Embryonic facial prominence (tissue), 1 donor: ENCODE measurements around the gene APOL2.
"Not testable (repeated sequence)": the region's sequence is repeated elsewhere in the genome, so short reads cannot be mapped to it uniquely, and the experiment has no call there.

Source experiments
- DNase-seq: peaks from one replicate; pipeline ENCODE4 v3.0.0-alpha.2; 2016; ENCODE audit errors: extremely low spot score

The APOL2 gene, protein sequence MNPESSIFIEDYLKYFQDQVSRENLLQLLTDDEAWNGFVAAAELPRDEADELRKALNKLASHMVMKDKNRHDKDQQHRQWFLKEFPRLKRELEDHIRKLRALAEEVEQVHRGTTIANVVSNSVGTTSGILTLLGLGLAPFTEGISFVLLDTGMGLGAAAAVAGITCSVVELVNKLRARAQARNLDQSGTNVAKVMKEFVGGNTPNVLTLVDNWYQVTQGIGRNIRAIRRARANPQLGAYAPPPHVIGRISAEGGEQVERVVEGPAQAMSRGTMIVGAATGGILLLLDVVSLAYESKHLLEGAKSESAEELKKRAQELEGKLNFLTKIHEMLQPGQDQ

GRCh38 chr22:36239401-36240171 is at the start of gene APOL2:
TSS of gene APOL2 (minus strand) at chr22:36239527. CDS start at chr22:36233162, 6,365 bp downstream.
- DNase-seq = peak; percentile 89

- no peak for DNase-seq
Observed at GRCh38 chr22:36288571-36289405, 49.5 kb upstream of the APOL2 start.

DNA sequence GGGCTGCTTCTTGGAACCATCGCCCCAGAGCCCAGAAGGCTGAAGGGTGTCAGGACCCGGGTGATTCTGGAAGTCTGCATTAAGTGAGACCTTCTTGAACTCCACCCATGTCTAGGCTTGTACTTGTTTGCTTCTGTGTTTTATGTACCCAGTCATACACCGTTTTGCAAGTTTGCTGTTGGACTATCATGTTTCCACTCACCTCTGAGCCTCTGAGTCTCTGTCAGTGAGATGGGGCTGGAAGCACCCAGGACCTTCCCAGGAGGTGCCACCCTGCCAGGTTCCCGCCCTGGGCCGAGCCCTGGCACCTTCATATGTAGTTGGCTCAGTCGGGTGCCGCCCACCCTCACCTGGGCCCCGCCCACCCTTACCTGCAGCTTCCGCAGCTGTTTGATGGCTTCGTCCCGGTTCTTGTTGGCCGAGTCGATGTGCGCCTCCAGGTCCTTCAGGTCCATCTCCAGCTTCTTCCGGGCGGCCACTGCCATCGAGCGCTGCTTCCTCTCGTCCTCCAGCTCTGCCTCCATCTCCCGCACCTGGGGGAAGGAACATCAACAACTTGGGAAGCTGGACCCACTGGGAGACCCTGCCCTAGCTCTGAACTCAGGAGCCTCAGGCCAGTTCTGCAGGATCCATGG is 48.7 kb upstream of the APOL2 start:
- DNase-seq = no peak

DNA sequence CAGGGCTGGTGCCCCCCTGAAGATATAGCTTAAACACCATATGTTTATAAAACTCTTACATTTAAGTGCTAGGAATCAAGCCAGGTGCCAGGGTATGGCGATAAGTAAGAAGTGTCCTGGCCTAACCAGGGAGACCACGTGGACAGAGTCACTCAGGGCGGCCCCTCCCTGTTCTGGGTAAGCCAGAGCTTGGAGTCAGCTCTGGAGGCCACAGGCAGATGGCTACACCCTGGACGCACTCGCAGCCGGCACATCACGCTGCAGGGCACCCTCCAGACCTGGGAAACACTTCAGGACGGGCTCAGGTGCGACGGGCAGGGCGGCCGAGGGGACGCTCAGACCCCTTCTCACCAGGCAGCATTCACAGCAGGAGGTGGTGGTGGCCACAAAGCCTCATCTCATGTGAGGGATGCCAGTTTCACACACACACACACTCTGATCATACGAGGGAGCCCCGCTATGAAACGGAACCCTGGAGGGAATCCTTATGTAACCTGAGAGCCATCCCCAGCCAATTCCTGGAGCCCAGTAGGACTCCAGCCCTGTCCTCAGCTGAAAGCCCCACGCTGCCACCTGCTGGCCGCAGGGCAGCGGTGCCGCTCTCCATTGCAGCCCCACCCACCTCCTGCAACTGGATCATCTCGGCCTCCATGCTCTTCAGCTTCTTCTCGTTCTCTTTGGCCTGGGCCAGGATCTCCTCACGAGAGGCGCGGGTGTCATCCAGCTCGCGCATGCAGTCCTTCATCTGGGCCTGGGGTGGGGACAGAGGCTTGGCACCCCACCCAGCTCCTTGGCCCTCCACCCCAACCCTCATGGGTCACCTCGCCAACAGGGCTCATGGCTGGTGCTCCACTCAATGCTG is 47.0 kb upstream of the APOL2 start:
- DNase-seq = peak; percentile 43

DNA sequence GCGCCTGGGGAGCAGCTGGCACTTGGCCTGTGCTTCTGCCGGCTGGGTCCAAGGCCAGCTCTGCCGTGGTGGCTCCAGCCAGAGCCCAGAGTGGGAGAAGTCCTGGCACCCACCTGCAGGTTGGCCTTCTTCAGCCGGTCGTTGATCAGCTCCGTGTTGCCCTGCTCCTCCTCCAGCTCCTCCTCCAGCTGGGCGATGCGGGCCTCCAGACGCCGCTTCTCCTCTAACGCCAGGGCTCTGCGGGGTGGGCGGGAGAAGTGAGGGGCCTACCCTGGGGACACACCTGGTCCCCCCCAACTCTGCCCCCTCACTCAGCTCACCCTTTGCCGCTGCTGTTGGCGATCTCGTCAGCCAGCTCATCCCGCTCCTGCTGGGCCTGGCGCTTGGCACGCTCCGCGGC is 46.2 kb upstream of the APOL2 start:
- DNase-seq = no peak

DNA sequence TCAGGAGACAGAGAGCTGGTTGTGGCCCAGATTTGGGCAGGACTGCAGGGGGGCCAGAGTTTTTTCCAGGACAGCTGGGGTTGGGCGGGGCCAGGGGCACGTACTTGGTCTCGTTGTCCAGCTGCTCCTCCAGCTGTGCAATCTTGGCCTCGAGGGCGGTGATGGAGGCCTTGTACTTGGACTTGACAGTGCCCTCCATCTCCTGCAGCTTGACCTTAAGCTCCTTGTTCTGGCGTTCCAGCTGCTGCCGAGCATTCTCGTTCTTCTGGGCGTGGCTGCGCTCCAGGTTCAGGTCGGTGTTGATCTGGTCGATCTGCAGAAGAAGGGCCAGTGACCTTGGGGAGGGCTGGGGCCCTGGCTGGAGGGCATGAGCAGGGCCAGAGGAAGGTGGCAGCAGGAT is 45.7 kb upstream of the APOL2 start:
- DNase-seq = no peak

- DNase-seq = no peak
Observed at GRCh38 chr22:36284171-36284571, 44.8 kb upstream of the APOL2 start.

DNA sequence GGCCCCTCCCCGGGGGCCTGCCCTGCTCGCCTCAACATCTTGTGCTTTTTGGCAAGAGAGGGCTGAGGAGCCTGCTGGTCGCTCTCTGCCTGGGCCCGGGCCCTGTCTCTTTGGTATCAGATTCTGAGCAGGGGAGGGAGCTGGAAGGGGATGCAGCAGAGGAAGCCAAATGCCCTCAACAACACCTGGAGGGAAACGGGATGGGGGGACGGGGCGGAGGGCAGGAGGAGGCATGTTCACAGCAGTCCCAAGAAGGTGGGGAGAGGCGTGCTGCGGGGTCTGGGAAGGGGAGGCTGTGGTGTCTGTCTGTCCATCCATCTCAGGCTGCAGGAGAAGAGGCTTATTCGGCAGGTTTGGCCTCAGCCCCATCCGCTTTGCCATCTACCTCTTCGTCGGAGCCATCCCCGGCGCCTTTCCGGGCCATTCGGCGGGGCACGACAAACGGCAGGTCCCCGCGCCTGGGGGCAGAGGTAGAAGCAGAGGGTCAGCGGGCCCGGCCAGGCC is 43.1 kb upstream of the APOL2 start:
- DNase-seq = no peak

DNA sequence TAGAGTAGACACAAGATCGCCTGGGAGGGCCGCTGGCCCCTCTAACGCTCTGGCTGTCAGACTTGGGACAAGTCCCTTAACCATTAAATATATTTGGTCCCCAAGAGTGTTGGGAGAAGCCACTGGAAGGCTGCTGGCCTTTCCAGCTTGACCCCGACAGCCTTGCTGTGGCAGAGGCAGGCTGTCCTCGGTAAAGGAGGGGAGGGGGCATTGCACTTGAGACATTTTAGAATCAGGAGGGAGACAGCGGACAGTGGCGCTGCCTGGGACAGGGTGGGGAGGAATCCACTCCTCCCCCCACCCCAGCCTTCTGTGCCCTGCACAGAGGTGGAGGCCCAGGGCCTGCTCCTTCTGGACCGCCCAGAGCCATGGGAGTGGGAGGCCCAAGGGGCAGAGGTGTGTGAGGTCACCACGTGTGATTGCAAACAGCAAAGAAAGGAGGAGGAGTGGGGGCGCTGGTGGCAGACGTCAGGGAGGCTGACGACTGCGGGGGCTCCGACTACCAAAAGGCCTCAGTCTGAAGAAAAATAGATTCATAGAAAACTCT is 42.5 kb upstream of the APOL2 start:
- DNase-seq = no peak

GRCh38 chr22:36280379-36280778 is 41.1 kb upstream of the APOL2 start:
- no peak for DNase-seq

DNA sequence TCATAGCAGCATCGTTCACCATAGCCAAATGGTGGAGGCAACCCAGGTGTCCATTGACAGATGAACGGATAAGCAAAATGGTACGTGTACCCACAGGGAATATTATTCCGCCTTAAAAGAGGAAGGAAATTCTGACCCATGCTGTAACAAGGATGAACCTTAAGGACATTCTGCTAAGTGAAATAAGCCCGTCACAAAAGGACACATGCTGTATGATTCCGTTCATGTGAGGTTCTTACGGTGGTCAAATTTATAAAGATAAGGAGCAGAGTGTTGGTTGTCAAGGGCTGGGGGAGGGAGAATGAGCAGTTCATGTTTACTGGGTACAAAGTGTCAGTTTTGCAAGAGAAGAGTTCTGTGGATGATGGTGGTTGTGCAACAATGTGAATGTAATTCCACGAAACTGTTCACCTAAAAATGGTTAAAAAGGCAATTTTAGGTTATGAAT is 39.9 kb upstream of the APOL2 start:
- DNase-seq = no peak

- DNase-seq = no peak
Observed at GRCh38 chr22:36277482-36278291, 38.4 kb upstream of the APOL2 start.

DNA sequence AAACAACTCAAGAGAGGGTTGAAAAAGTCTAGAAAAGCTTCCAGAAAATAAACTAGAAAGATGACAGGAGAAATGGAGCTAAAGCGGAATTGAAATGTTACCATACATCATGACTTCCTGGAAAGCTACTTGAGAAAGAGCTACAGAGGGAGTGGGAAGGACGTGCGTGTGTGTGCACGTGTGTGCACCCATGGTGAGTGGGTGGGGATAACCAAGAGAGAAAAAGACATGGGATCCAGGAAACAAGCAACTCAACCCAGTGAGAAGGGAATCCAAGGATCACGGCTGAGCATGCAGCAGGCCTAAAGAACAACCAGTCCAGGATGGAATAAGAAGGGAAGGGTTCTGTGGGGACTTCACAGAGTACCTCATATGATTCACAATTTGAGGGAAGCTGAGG is 35.2 kb upstream of the APOL2 start:
- DNase-seq = no peak

- not testable (repeated sequence) for DNase-seq
Observed at GRCh38 chr22:36271951-36272350, 32.6 kb upstream of the APOL2 start.

DNA sequence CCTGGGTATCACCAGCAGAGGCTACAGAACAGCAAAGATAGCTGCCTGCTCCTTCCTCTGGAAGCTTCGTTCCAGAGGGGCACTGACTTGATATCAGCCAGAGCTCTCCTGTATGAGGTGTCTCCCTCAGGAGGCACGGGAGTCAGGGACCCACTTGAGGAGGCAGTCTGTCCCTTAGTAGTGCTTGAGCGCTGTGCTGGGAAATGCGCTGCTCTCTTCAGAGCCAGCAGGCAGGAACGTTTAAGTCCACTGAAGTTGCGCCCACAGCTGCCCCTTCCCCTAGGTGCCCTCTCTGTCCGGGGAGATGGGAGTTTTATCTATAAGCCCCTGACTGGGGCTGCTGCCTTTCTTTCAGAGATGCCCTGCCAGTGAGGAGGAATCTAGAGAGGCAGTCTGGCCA is 31.9 kb upstream of the APOL2 start:
- not testable (repeated sequence) for DNase-seq

DNA sequence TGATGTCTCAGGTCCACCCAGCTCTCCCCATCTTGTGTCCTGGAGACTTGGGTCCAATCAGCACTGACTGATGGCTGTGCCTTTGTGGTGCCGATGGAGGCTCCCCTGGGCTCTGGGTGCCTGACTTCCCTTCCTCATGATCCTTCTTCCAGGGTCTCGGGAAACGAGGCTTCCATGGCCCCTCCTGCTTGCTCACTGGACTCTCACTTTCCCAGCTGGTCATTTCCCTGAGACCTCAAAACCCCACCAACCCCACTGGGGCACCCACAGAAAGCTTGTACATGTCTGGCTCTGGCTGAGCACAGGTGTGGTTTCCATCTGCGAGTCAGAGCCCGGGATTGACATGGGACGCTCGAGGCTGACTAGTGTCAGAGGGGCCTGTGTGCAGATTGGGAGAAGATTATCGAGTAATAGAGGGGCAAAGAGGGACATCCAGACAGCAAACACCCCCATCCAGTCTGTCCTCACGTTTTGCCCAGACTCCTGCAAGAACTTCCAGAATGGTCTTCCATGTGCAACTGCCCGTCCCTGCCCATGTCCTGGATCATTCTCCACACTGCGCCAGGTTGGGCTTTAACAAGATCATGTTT is 28.7 kb upstream of the APOL2 start:
- DNase-seq = no peak

- no peak for DNase-seq
Observed at GRCh38 chr22:36267058-36267457, 27.7 kb upstream of the APOL2 start.

DNA sequence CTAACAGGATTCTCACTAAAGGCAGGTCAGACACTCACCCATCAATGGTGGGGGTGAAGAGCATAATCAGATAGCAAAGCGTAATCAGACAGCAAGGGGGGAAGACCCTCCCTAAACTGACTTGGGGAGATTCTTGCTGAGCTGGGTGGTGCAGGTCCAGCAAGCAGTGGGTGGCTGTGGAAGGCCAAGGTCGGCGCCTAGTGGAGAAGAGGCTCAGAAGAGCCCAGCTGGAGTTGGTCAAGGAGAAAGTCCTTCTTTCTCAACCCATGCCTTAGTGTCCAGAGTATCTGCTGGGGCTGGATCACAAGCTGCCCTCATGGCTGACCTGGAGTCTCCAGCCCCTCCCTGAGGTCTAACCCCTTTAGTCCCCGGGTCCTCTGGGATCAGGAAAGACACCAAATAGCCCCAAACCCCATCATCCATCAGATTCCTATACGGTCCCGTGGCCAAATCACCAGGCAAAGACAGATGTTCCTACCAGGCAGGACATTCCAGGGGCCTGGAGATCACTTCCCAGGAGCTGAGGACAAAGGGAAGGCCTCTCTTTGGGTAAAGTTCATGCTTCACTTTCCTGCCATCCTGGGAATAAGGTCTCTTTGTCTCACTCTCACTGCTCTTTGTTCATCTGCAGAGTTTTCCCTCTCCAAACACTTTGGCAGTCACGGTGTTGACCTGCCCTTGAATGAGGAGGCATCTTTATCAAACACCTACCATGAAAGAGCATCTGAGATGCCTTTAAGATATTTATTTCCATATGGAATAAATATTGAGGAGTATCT is 24.7 kb upstream of the APOL2 start:
- not testable (repeated sequence) for DNase-seq
